ENCODE data around the gene HID1. TPM values are rescaled to one million over a fixed set of nuclear protein-coding genes. Genes with fewer than 3 reads are reported as not detected.

HID1 gene
- total RNA-seq, 1 experiment from 2014 or later: 12.7 TPM

GRCh38 chr17:74972973-74973328 lies 392 bp upstream of the HID1 start:
- H3K79me1 ChIP-seq (ENCODE audit: insufficient read depth, low read depth, low read length, poor library complexity, severe bottlenecking): no peaks in the 10 kb centered on the region
- H3K23me2 ChIP-seq (ENCODE audit: insufficient read length, low read depth, low read length, poor library complexity, severe bottlenecking): peaks cover 8% of the 10 kb centered on the region
- H3K4ac ChIP-seq (ENCODE audit: low read depth, low read length): no peak overlapping the region
- no peaks in the 10 kb centered on the region; the same call in 1 of the 2 replicates for H3K4me1 ChIP-seq (ENCODE audit: insufficient read depth, low read length)
- H2BK20ac ChIP-seq (ENCODE audit: low read depth, low read length, poor library complexity, severe bottlenecking): no peak overlapping the region
- no peak overlapping the region for H2BK12ac ChIP-seq (ENCODE audit: insufficient read length, low read depth, low read length)
- no peak for TF ChIP-seq CTCF (conservative IDR thresholded peaks at IDR 0.05)
- H3K9me3 ChIP-seq (ENCODE audit: control insufficient read depth, low read depth, low read length): no peaks in the 10 kb centered on the region
- H3K27me3 Mint-ChIP-seq (ENCODE audit: low read depth): peaks cover 66% of the 10 kb centered on the region
- WGBS (ENCODE audit: extremely low coverage, insufficient read length, low lambda C conversion rate): no CpG with 5 or more reads among the region's 17 CpGs
- no peak overlapping the region for H3T11ph ChIP-seq (ENCODE audit: low read length)
- H3K4me1 Mint-ChIP-seq: peaks cover 10 to 19% of the 10 kb centered on the region in 2 experiments
- peak overlapping the region; percentile 67 to 83 for H3K4me3 Mint-ChIP-seq
- H3K9ac ChIP-seq (ENCODE audit: extremely low read depth, insufficient read length, low read length): no peak overlapping the region
- no peak for DNase-seq
- H4K8ac ChIP-seq (replicated peaks; ENCODE audit: insufficient read length, low read depth, low read length): no peak overlapping the region
- H3K56ac ChIP-seq (ENCODE audit: insufficient read length, low read depth, low read length): no peak overlapping the region
- H3K27me3 ChIP-seq (ENCODE audit: insufficient read depth, low read length): peaks cover 19% of the 10 kb centered on the region
- peak overlapping the region; percentile 84 for H3K4me2 ChIP-seq (ENCODE audit: insufficient read depth, insufficient read length, low read length)
- no peak overlapping the region for H4K91ac ChIP-seq (ENCODE audit: insufficient read length, low read depth, low read length)
- no peaks in the 10 kb centered on the region for H3K36me3 Mint-ChIP-seq (ENCODE audit: insufficient read depth in 1 of 3, low read depth in 3 of 3)
- no peaks in the 10 kb centered on the region for H4K20me1 ChIP-seq (ENCODE audit: control insufficient read depth, insufficient read depth, insufficient read length)
- H2AFZ ChIP-seq (ENCODE audit: low read length): no peak overlapping the region
- no peak overlapping the region for H3K18ac ChIP-seq (ENCODE audit: insufficient read length, low read depth, low read length)
- H3K9me3 Mint-ChIP-seq: peaks cover 0 to 2% of the 10 kb centered on the region in 2 experiments; a peak in 1 of 5 replicates
- H4K5ac ChIP-seq (ENCODE audit: insufficient read length, low read depth, low read length): no peak overlapping the region
- no peak overlapping the region for H2AK5ac ChIP-seq (ENCODE audit: insufficient read length, low read length)
- H3K27ac Mint-ChIP-seq: no peak overlapping the region
- H3K23ac ChIP-seq (ENCODE audit: insufficient read length, low read depth, low read length): no peak overlapping the region
- H3K14ac ChIP-seq (ENCODE audit: insufficient read depth, low read length): no peak overlapping the region
- H3K27ac ChIP-seq (ENCODE audit: insufficient read length, low read depth, low read length): no peak overlapping the region
- H3K79me2 ChIP-seq (ENCODE audit: insufficient read depth, low read length): no peaks in the 10 kb centered on the region
- no peak overlapping the region for H2BK5ac ChIP-seq (ENCODE audit: insufficient read length, low read length)
- no peak overlapping the region for H2BK15ac ChIP-seq (ENCODE audit: low read depth, low read length)
- no peak overlapping the region for H2BK120ac ChIP-seq (ENCODE audit: low read depth, low read length, poor library complexity, severe bottlenecking)

All from H9 (cell line).